Measurements from ENCODE around the gene KCNK15. TPM values are rescaled to one million over a fixed set of nuclear protein-coding genes. Genes with fewer than 3 reads are reported as not detected.

KCNK15 gene
- polyA plus RNA-seq, 1 experiment, result 0.82 TPM

DNA sequence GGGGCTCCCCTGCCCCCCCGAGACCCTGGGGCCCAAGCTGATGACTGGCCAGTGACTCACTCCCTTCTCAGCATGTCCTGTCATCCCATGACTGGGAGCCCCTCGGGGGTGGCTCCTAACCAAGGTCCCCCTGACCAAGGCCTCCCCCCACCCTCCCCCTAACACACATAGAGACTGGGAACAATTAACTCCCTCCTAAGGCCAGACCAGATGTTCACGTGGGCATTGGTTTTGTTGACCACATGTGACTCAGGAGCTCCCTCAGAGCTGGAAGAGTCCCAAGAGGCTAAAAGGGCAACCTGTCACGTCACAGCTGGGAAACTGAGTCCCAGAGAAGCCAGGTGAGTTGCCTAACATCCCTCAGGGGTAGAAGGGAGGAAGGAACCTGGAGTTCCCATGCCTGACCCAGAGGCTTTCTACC lies 41.1 kb upstream of the KCNK15 start:
- H3K27me3 ChIP-seq (ENCODE audit: control insufficient read depth, insufficient read depth, low read length), result no peaks in the 10 kb centered on the region
- CTCF ChIA-PET, result interaction anchor here (0.6 to 4.7 kb wide), 8 partner anchors 10 to 44 kb away, joined by 3 to 25 read pairs (median 4); no protein-coding TSS in a partner anchor
- TF ChIP-seq, protein P1, sequence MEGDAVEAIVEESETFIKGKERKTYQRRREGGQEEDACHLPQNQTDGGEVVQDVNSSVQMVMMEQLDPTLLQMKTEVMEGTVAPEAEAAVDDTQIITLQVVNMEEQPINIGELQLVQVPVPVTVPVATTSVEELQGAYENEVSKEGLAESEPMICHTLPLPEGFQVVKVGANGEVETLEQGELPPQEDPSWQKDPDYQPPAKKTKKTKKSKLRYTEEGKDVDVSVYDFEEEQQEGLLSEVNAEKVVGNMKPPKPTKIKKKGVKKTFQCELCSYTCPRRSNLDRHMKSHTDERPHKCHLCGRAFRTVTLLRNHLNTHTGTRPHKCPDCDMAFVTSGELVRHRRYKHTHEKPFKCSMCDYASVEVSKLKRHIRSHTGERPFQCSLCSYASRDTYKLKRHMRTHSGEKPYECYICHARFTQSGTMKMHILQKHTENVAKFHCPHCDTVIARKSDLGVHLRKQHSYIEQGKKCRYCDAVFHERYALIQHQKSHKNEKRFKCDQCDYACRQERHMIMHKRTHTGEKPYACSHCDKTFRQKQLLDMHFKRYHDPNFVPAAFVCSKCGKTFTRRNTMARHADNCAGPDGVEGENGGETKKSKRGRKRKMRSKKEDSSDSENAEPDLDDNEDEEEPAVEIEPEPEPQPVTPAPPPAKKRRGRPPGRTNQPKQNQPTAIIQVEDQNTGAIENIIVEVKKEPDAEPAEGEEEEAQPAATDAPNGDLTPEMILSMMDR (IDR thresholded peaks at IDR 0.05; ENCODE audit: insufficient read depth, low read depth, low read length), result no peak
- peak; percentile 67 for DNase-seq (ENCODE audit: low read depth)
- POLR2A ChIA-PET, result interaction anchor here (0.7 kb wide), 1 partner anchor 11 kb away, joined by 4 read pairs; no protein-coding TSS in a partner anchor
- no peak overlapping the region for H3K4me3 ChIP-seq (ENCODE audit: low read depth, low read length)
- H3K36me3 ChIP-seq (ENCODE audit: control insufficient read depth, insufficient read depth, low read length), result no peaks in the 10 kb centered on the region

DNA sequence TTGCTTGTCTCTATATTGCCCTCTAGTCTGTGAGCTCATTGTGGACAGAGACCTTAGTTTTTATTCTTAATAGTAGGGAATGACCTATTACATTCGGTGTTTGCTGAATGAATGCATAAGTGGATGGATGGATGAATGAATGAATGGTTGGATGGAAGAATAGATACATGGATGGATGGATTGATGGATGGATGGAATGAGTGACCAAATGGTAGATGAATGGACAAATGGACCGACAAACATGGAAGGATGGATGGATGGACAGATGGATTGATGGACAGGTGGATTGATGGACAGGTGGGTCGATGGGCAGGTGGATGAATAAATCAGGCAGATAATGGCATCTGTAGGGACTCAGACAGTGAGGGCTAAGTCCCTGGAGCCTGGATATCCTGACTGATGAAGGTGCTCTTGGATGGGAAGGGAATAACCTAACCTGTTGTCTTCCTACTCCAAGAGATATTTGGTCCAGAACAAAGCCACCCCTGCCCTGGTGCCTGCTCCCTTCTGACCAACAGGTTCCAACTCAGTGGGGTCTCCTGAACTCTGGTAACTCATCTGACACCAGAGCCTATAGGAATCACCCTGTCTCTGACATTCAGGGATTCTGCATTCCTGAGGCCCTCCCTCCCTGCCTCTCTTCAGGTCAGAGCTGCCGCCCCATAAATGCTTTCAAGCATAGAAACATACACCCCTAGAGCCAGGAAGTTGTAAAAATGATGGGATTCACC lies 40.1 kb upstream of the KCNK15 start:
- H3K36me3 ChIP-seq (ENCODE audit: control insufficient read depth, insufficient read depth, low read length), result no peaks in the 10 kb centered on the region
- H3K27me3 ChIP-seq (ENCODE audit: control insufficient read depth, insufficient read depth, low read length), result no peaks in the 10 kb centered on the region
- TF ChIP-seq, protein P1 (IDR thresholded peaks at IDR 0.05; ENCODE audit: insufficient read depth, low read depth, low read length), result no peak
- POLR2A ChIA-PET, result interaction anchor here (0.7 kb wide), 1 partner anchor 12 kb away, joined by 4 read pairs; no protein-coding TSS in a partner anchor
- H3K4me3 ChIP-seq (ENCODE audit: low read depth, low read length), result no peak overlapping the region
- CTCF ChIA-PET, result interaction anchor here (1.0 to 4.7 kb wide), 8 partner anchors 9 to 43 kb away, joined by 3 to 25 read pairs (median 4); no protein-coding TSS in a partner anchor
- DNase-seq (ENCODE audit: low read depth), result no peak

DNA sequence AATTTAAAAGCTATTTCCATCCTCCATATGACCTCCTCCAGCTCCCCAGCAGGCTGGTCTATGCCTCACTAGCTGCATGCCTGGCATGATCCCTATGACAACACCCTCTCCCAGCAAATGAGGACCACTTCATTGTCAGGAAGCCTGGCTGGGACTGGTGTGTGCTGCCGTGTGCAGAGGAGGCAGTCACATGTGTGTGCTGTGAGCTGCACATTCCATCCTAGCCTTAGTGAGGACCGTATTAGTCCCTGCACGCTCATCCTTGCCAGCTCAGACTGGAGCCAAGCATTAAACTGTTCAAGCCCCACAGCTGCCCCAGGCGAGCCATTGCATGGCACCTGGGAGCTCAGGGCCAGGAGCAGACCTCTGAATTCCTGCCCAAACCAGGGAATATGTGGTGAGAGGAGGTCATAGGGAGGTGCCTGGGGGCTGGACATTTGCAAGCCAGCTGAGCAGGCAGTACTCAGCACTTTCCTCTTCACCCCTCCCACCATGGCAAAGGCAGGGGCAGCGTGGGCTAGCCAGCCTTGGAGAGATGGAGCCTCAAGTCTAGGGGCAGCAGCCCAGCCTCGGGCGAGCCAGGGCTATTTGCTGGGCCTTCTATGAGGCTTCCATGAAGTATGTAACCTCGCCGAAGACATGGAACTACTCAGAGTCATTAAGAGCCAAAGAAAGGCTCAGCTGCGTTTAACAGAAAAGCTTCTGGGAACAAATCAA lies 39.2 kb upstream of the KCNK15 start:
- no peaks in the 10 kb centered on the region for H3K27me3 ChIP-seq (ENCODE audit: control insufficient read depth, insufficient read depth, low read length)
- H3K4me3 ChIP-seq (ENCODE audit: low read depth, low read length), result no peak overlapping the region
- ChIA-PET CTCF (interaction anchor here (1.0 to 1.6 kb wide), 5 partner anchors 10 to 26 kb away, joined by 3 to 4 read pairs (median 3); no protein-coding TSS in a partner anchor), POLR2A (no interaction called here)
- TF ChIP-seq, protein P1 (IDR thresholded peaks at IDR 0.05; ENCODE audit: insufficient read depth, low read depth, low read length), result no peak
- no peaks in the 10 kb centered on the region for H3K36me3 ChIP-seq (ENCODE audit: control insufficient read depth, insufficient read depth, low read length)
- DNase-seq (ENCODE audit: low read depth), result no peak

DNA sequence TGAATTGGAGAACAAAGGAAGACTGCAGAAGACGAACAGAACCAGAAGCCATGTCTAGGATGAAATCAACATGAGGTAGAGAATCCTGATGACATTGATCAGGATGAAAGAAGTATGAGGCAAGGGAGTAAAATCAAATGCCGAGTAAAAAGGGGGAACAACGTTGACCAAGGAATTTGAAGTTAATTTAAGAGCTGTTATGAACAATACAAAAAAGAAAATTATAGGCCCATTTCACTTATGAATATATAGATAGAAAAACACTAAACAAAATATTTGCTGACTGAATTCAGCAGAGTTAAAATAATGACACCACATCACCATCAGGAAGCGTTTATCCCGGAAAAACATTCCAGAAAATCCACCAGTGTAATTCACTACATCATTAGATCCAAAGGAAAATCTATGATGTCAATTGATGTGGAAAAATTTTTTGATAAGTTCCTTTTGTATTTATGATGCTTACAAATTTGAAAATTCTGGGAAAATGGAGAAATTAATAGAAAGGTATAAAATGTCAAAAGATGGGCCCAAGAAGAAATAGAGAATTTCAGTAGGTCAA lies 38.6 kb upstream of the KCNK15 start:
- no peaks in the 10 kb centered on the region for H3K27me3 ChIP-seq (ENCODE audit: control insufficient read depth, insufficient read depth, low read length)
- ChIA-PET POLR2A (no interaction called here), CTCF (interaction anchor here (1.4 kb wide), 1 partner anchor 19 kb away, joined by 3 read pairs; no protein-coding TSS in a partner anchor)
- TF ChIP-seq, protein P1 (IDR thresholded peaks at IDR 0.05; ENCODE audit: insufficient read depth, low read depth, low read length), result no peak
- H3K36me3 ChIP-seq (ENCODE audit: control insufficient read depth, insufficient read depth, low read length), result no peaks in the 10 kb centered on the region
- no peak overlapping the region for H3K4me3 ChIP-seq (ENCODE audit: low read depth, low read length)
- DNase-seq (ENCODE audit: low read depth), result no peak

DNA sequence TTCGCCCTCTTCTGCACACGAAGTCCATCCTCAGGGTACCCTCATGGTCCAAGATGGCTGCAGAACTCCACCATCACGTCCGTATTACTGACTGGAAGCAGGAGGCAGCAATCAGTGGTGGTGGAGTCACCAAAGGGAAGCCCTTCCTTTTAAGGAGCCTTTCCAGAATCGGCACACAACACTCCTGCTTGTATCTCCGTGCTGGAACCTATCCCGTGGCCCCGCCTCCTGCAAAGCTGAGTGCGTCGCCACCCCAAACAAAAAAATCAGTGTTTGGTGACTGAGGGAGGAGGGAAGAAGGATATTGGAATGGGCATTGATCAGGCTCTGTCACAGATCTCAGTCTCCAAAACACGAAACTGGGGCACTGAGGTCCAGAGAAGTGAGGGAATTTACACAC lies 36.3 kb upstream of the KCNK15 start:
- TF ChIP-seq, protein P1 (IDR thresholded peaks at IDR 0.05; ENCODE audit: insufficient read depth, low read depth, low read length), result no peak
- DNase-seq (ENCODE audit: low read depth), result no peak
- ChIA-PET CTCF (interaction anchor here (0.9 to 1.5 kb wide), 4 partner anchors 8 to 21 kb away, joined by 3 to 4 read pairs (median 3); no protein-coding TSS in a partner anchor), POLR2A (no interaction called here)
- no peaks in the 10 kb centered on the region for H3K36me3 ChIP-seq (ENCODE audit: control insufficient read depth, insufficient read depth, low read length)
- no peaks in the 10 kb centered on the region for H3K27me3 ChIP-seq (ENCODE audit: control insufficient read depth, insufficient read depth, low read length)
- H3K4me3 ChIP-seq (ENCODE audit: low read depth, low read length), result no peak overlapping the region

Measured in BJ (cell line).